Vagina (tissue), 2 donors: ENCODE results near the gene THSD7A. TPM values are rescaled to one million over a fixed set of nuclear protein-coding genes. Genes with fewer than 3 reads are reported as not detected.

ENCODE experiments used
- DNase-seq, 2 donors: peaks; one replicate each; pipeline ENCODE4 v3.0.0-alpha.2; 2017; ENCODE audit errors: extremely low spot score in 2 of 2
- H3K27ac ChIP-seq: fragments of 200-600 bp; sonication (generic); one replicate; pipeline ENCODE4 v1.5.1; 2019
- H3K27me3 ChIP-seq: fragments of 200-600 bp; sonication (generic); one replicate; pipeline ENCODE4 v1.5.1; 2019
- H3K36me3 ChIP-seq, 2 donors: fragments of 200-600 bp; sonication (generic); one replicate each; pipeline ENCODE4 v1.5.1; 2017 to 2019
- H3K4me1 ChIP-seq: fragments of 200-600 bp; sonication (generic); one replicate; pipeline ENCODE4 v1.5.1; 2019
- H3K4me3 ChIP-seq, 2 donors: fragments of 200-600 bp; sonication (generic); 1 replicate in 1 of 2; 2 replicates in 1 of 2; pipeline ENCODE4 v1.5.1; 2016 to 2019
- H3K9me3 ChIP-seq: fragments of 200-600 bp; sonication (generic); one replicate; pipeline ENCODE4 v1.5.1; 2019
- CTCF ChIP-seq, 3 experiments: fragments of 450-650 bp in 2 of 3; fragments of 200-600 bp in 1 of 3; sonication (generic) in 1 of 3; IDR thresholded peaks; one replicate each; pipeline ENCODE4 v1.5.1; 2017 to 2019; ENCODE audit warnings: antibody characterized with exemption in 3 of 3, mild to moderate bottlenecking in 2 of 3, moderate library complexity in 2 of 3
- POLR2A ChIP-seq, 2 donors: fragments of 450-650 bp; IDR thresholded peaks; one replicate each; pipeline ENCODE4 v1.6.1; 2017; ENCODE audit warnings: antibody characterized with exemption in 2 of 2, mild to moderate bottlenecking in 2 of 2, moderate library complexity in 2 of 2
- POLR2AphosphoS5 ChIP-seq, 2 donors: sonication (generic); formaldehyde crosslinking; IDR thresholded peaks; one replicate each; pipeline ENCODE4 v1.9.0; 2017; ENCODE audit warnings: antibody characterized with exemption in 2 of 2, mild to moderate bottlenecking in 2 of 2, low read depth in 1 of 2; ENCODE audit not compliant: insufficient read depth in 1 of 2
- intact Hi-C: fragments of 100-400 bp; cut with DNase I; formaldehyde crosslinking; loops from one replicate; pipeline ENCODE4 v1.15.1; 2023
- total RNA-seq: library from RNA; depleted of rRNA; stranded (reverse); fragments of >200 nt; gene quantifications from one replicate; pipeline ENCODE4 v1.2.3, GENCODE V29; 2016

Gene THSD7A
- total RNA-seq, 1 donor from 2014 or later, result 9.3 TPM

GRCh38 chr7:11636274-11636673 is 195.7 kb downstream of the THSD7A start:
- Histone ChIP-seq H3K9me3 (no peaks in the 10 kb centered on the region), H3K36me3 (no peaks in the 10 kb centered on the region), H3K27me3 (no peaks in the 10 kb centered on the region), H3K27ac (no peak overlapping the region), H3K4me3 (no peak overlapping the region), H3K4me1 (no peaks in the 10 kb centered on the region)
- intact Hi-C loops, result no loop called here
- TF ChIP-seq POLR2AphosphoS5 (IDR thresholded peaks at IDR 0.05; ENCODE audit: insufficient read depth in 1 of 2, low read depth in 1 of 2), result no peak
- no peak for TF ChIP-seq POLR2A (IDR thresholded peaks at IDR 0.05)
- no peak for TF ChIP-seq CTCF (IDR thresholded peaks at IDR 0.05)
- DNase-seq, result no peak

GRCh38 chr7:11633310-11633709 is 198.7 kb downstream of the THSD7A start:
- H3K4me3 ChIP-seq, result no peak overlapping the region
- no peaks in the 10 kb centered on the region for H3K27me3 ChIP-seq
- no peak overlapping the region for H3K27ac ChIP-seq
- intact Hi-C loops, result no loop called here
- H3K4me1 ChIP-seq, result no peaks in the 10 kb centered on the region
- no peaks in the 10 kb centered on the region for H3K36me3 ChIP-seq
- no peaks in the 10 kb centered on the region for H3K9me3 ChIP-seq
- no peak for DNase-seq
- TF ChIP-seq POLR2A (IDR thresholded peaks at IDR 0.05) (no peak), CTCF (IDR thresholded peaks at IDR 0.05) (no peak), POLR2AphosphoS5 (IDR thresholded peaks at IDR 0.05; ENCODE audit: insufficient read depth in 1 of 2, low read depth in 1 of 2) (no peak)

DNA sequence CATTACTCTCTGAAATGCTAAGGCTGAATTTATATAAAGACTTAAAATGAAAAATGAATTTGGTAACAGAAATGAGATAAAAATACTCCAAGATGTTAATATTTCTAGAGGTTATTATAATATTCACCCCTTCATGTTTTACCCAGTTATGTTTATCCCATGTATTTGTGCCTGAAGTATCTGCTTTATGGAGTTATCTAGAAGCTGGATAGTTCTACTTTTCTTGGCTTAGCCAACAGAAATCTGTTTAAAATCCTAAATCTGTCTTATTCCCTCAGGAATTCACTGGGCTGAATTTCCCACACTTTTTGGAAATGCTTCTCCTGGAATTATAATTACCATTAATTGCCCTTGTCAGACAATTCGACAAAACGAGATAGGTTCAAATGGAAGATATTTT is 201.6 kb downstream of the THSD7A start:
- intact Hi-C loops, result no loop called here
- Histone ChIP-seq H3K36me3 (no peaks in the 10 kb centered on the region), H3K9me3 (no peaks in the 10 kb centered on the region), H3K4me3 (no peak overlapping the region), H3K4me1 (no peaks in the 10 kb centered on the region), H3K27me3 (no peaks in the 10 kb centered on the region), H3K27ac (no peak overlapping the region)
- TF ChIP-seq CTCF (IDR thresholded peaks at IDR 0.05), result no peak
- no peak for TF ChIP-seq POLR2A (IDR thresholded peaks at IDR 0.05)
- no peak for DNase-seq

DNA sequence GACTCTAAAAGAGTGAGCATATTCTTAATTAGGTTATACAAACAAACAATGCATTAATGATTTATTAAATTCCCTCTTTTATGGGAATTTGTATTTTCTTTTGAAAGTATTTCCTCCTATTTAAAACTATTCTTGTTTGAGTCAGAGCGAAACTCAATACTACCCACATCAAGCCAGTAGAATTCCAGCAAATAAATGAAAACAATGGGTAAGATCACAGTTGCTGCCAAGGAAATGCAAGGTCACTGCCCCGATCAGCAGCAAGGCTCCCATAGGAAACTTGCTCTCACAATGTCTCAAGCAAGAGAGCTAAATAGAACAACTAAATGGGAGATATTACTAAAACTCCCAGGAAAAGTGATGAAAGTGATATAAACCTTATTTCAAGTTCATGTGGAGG is 206.3 kb downstream of the THSD7A start:
- TF ChIP-seq POLR2AphosphoS5 (IDR thresholded peaks at IDR 0.05; ENCODE audit: insufficient read depth in 1 of 2, low read depth in 1 of 2) (peak in 1 of 2 donors; percentile 56), CTCF (IDR thresholded peaks at IDR 0.05) (no peak)
- Histone ChIP-seq H3K4me1 (no peaks in the 10 kb centered on the region), H3K9me3 (no peaks in the 10 kb centered on the region), H3K36me3 (no peaks in the 10 kb centered on the region), H3K27me3 (no peaks in the 10 kb centered on the region), H3K27ac (no peak overlapping the region), H3K4me3 (no peak overlapping the region)
- intact Hi-C loops, result no loop called here
- DNase-seq, result no peak

DNA sequence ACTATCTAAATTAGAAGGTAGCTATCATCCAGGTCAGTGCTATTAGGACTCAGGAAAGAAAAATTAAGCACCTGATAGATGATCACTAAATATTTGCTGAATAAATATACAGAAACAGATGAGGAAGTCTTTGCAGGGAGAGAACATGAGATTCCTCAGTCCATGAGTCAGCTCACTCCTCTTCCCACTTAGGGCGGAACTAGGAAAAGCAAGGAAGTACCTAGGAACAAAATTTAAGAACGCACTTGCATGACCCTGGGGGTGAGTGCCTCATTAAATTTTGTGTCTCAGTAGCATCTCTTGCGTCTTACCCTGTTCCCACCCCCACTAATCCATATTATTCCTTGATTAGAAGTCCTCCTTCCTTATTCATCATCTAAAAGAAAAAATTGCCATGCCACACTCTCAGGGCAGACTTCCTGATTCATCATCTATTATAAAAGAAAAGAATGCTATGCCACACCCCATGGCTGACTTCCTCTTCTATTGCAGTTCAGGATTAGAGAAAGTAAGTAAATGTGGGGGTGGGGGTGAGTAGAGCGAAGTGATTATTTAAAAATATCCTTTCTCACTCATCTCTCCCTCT is 208.8 kb downstream of the THSD7A start:
- Histone ChIP-seq H3K36me3 (no peaks in the 10 kb centered on the region), H3K9me3 (no peaks in the 10 kb centered on the region), H3K27ac (no peak overlapping the region), H3K4me1 (no peaks in the 10 kb centered on the region), H3K27me3 (no peaks in the 10 kb centered on the region), H3K4me3 (no peak overlapping the region)
- intact Hi-C loops, result no loop called here
- DNase-seq, result no peak
- TF ChIP-seq CTCF (IDR thresholded peaks at IDR 0.05), result no peak
- no peak for TF ChIP-seq POLR2AphosphoS5 (IDR thresholded peaks at IDR 0.05; ENCODE audit: insufficient read depth in 1 of 2, low read depth in 1 of 2)
- no peak for TF ChIP-seq POLR2A (IDR thresholded peaks at IDR 0.05)
